Middle frontal gyrus (tissue), 1 donor: Measurements from ENCODE around the gene EXOSC2.
A peak's percentile ranks its signal among the peaks of the same experiment; 100 is the strongest.

Experiments used
- DNase-seq: peaks from one replicate; pipeline ENCODE4 v3.0.0-alpha.2; 2015; ENCODE audit warnings: low spot score; ENCODE audit errors: extremely low spot score

The EXOSC2 gene, protein sequence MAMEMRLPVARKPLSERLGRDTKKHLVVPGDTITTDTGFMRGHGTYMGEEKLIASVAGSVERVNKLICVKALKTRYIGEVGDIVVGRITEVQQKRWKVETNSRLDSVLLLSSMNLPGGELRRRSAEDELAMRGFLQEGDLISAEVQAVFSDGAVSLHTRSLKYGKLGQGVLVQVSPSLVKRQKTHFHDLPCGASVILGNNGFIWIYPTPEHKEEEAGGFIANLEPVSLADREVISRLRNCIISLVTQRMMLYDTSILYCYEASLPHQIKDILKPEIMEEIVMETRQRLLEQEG

GRCh38 chr9:130693426-130694191 is at the start of gene EXOSC2:
Gene EXOSC2, plus strand, starts transcription at chr9:130693780. Its CDS starts 12 bp downstream, at chr9:130693792.
- peak; percentile 97 for DNase-seq

DNA sequence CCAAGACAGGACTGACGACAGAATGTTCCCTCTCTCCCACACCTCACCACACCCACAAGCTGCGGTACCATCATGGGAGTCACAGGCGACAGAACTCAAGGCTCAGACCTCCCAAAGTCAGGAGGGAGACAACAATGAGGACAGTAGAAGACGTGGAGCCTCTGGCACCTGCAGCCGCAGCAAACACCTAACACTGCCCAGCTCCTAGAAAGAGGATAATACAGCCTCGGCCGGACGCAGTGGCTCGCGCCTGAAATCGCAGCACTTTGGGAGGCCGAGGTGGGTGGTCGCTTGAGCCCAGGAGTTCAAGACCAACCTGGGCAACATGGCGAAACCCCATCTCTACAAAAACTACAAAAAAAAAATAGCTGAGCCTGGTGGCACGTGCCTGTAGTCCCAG is 42.4 kb upstream of the EXOSC2 start:
- DNase-seq = no peak

DNA sequence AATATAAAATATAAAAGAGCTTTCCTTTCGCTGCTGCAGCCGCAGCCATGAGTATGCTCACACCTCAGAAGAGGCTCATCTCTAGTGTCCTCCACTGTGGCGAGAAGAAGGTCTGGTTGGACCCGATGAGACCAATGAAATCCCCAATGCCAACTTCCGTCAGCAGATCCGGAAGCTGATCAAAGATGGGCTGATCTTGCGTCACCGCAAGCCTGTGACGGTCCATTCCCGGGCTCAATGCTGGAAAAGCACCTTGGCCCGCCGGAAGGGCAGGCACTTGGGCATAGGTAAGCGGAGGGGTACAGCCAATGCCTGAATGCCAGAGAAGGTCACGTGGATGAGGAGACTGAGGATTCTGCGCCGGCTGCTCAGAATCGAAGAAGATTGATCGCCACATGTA is 41.8 kb upstream of the EXOSC2 start:
- DNase-seq = no peak

DNA sequence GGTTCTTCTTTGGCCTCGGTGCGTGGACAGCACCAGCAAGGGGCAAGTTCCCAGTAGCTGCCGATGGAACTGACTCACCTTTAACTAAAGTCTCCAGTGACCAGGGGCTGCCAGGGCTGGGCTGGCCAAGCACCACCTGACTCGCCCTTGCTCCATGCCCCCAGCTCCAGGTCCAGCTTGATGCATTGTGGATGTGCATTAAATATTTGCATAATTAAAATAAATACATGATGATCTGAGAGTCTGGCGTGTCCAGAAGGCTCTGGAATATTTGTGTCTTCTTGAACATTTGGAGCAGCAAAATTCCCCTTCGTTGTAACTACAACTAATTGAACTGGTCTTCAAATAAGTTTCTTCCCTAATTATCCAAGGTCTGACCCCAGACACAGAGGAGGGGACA is 38.7 kb upstream of the EXOSC2 start:
- no peak for DNase-seq

DNA sequence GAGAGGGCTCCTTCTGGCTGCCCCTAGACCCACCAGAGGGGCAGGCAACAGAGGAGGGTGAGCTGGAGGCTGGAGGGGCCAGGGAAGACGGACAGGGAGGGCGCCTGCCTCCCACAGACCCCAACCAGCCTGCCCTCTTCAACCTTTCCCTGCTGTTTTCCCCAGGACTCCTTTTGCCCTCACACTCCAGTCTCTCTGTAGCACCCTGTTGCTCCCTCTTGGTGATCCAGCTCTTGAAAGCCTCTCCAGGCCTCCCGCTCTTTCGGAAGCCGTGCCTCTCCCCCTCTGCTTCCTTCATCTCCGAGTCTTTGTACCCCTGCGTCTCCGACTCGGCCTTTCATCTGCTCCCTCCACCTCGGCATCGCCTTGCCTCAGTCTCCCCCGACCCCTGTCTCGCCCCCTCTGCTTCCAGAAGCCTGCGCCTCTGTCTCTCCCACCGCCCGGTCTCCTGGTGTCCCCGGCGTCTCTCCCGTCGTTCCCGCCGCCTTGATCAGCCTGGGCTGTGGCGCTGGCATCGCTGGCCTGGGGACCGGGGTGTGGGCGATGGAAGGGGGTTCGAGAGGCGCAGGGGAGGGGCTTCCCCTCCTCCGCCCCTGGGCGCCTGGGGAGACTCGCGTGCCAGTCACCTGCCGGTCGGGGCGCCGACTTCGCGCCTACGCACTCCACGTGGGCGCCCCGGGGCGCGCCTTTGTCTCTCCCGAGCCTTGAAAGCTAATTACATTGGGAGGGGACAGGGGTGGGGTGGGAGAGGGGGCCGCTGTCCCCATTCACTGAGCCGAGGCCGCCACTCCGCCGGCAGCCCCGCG is 34.5 kb upstream of the EXOSC2 start:
- DNase-seq = no peak

DNA sequence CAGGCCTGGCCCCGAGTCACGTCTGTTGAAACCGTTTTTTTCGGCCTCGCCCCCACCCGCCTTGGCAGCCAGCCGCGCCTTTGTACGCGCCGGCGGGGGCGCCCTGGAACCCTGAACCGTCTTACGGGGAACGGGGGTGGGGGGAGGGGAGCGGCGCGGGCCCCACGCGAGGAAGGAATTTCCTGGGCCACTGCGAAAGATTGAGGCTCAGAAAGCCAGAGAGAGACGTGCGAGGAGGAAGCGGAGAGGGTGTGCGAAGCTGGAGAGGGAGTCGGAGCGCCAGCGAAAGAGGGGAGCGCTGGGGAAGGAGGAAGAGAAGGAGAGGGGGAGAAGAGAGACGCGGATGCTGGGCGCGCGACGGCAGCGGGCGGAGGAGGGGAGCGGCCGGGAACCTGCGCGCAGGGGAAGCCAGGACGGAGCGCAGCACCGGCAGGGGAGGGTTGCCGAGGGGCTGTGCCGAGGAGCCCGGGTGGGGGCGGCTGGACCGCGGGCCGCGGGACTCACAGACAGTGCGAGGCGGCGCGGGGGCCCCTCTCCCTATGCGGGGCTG is 33.8 kb upstream of the EXOSC2 start:
- no peak for DNase-seq

DNA sequence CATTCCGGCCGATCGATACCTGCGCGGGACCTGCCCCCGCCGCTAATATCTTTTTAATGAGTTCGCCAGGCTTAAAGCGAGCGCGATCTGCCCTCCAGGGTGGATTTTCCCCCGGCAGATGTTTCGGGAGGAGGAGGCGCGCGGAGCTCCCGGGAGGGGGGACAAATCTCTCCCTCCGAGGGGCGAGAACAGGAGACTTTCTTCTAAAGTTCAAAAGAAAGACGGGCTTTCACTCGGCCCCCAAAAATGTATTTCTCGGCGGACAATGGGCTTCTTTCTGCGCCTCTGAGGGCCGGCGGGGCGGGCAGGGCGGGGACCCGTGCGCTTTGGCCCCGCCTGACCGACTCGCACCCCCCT is 33.3 kb upstream of the EXOSC2 start:
- no peak for DNase-seq

DNA sequence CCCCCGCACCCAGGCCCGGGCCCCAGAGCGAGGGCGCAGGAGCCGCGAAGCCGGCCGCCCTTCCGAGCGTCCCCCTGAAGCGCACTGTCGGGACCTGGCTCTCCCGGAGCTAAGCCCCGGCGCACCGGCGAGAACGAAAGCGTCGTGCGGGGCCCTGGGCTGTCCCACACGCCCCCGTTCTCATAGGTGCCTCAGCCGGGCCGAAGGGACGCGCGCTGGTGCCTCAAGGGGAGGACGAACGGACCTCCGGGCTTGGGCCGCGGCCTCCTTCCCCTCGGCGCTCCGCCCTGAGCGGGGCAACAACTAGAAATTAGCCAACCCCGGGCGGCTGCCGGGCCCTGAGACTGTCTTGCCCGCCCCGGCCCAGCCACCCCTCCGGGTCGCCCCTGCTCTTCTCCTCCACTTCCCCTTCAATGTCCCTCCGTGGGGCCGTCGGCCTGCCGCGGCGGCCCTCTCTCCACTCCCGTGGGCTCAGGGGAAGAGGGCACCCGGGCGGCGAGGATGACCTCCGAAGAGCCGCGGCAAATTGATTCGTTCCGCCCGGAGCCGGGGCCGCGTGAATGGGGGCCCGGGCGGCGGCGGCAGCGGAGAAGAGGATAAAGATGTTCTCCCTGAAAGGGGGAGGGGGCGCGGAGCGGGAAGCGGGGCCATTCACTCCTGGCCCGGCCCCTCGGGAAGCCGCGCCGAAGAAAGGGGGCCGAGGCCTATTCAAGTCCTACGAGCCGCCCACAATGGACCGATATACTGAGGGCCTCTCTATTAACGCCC is 32.7 kb upstream of the EXOSC2 start:
- no peak for DNase-seq

DNA sequence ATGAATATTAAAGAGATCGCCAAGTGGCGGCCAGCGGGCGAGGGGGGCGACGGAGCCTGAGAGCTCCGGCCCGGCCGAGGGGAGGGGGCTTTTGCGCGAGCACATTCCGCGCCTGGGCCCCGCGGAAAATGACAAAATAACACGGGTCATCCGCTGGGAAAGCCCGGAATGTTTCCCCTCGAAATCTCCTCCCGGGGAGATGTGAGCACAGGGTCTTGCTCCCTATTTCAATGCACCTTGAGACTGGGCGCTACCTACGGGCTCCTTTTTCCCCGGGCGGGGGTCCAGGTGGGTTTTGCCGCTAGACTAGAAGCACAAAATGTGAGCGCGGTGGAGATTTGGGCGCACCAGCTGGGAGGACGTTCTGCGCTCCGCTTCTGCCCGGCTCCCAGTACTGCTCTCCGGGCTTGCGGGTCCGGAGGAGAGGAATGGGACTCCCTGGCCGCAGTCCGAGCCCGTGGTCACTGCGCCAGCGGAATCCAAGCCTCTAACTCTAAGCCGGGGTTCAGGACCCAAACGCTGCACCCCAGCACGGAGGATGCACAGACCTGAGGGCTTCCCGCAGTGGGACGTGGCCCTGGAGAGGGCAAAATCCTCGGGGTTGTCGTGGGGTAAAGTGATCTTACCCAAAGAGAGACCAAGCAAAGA is 32.0 kb upstream of the EXOSC2 start:
- DNase-seq = no peak

DNA sequence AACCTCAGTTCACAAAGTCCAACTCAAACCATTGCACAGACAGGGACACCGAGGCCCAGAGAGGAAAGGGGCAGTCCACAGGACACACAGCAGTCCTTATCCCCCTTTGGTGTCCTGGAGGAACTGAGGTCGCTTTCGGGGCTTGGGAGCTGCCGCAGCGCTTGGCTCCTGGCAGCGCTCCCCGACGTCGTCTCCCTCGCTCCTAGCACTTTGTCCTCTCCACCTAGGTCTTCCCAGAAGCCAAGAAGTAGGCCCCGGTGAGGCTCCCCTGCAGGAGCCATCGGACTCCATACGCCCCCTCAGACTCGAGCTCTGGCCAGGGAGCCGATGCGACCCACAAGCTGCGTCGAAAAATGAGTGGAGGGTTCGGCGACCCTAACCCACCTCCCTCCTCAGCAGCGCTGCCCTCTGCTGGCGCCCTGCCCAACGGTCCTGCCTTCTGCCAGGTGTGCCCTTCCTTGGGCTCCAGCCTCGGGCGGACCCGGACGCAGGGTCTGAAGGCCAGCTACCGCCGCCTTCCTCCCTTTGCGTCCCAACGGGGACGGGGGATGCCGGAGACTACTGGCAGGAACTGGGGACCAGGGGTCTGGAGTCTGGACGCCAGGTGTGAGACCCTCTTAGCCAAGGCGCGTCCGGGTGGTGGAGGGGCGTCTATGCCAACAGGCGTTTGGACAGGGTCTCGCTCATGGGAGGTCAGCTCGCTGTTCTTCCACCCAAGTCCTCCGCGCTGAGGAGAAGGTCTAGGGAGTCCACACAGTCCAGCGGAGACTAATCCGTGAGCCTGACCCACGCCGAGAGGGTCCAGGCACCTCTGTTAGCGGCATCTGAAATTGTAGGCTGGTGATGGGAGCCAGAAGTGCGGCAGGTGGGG is 31.2 kb upstream of the EXOSC2 start:
- no peak for DNase-seq

GRCh38 chr9:130662970-130663257 is 30.7 kb upstream of the EXOSC2 start:
- no peak for DNase-seq

DNA sequence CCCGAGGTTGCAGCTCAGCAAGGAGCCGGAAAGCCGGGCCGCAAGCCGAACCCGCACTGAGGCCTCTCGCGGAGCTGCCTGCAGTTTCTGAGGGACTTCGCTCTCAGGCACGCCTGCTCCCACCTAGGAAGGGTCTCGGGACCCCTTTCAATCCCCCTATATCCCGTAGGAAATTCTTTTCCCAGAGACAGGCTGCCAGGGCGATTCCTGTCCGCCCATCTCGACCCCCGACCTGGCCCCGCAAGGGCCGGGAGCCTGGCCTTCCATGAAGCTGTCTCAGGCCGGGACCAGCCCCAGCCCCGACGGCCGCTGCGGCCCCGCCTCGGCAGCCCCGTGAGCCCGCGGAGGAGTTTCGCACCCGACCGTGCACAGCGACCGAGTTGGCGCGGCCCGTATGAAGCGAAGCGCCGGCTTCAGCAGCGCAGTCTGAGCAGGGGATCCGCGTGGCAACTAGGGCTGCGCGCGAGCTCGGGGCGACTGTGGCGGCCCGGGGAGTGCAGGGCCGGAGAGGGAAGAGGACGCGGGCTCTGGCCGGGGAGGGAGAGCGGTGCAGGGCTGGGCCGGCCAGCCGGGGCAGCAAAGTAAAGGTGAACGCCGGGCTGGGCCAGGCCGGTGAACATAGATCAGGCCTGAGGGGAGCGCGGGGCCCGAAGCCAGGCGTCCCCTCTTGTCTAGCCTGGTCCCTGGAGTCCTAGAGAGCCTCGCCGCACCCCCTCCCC is 30.2 kb upstream of the EXOSC2 start:
- DNase-seq = no peak

GRCh38 chr9:130663977-130664250 is 29.7 kb upstream of the EXOSC2 start:
- no peak for DNase-seq

DNA sequence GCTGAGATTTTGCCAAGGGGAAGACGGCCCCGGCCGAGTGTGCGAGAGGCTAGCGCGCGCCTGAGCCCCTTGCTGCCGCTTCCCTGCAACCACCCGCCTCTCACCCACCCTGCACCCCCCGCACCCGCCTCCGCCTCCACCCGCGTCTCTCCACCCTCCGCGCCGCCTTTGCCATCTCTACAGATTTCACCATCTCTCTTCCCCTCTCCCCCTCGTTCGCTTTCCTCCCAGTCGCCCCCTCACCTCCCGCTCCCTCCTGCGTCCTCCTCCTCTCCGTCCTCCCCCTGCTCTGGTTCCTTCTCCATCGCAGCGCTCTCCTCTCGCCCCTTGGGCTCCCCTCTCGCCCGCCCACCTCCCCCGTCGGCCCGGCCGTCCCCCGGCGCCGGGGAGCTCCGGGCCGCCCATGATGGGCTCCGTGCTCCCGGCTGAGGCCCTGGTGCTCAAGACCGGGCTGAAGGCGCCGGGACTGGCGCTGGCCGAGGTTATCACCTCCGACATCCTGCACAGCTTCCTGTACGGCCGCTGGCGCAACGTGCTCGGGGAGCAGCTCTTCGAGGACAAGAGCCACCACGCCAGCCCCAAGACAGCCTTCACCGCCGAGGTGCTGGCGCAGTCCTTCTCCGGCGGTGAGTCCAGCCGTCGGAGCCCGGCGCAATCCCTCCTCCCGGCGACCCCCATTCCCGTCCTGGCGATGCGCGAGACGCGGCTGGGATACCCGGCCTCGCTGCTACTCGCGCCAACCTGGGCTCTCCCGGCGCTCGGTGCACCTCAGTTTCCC is 29.1 kb upstream of the EXOSC2 start, which contains the start of gene PRDM12:
Gene PRDM12, plus strand, starts transcription at position 344 of the 778 bp plus-strand sequence. Its CDS starts 60 bp downstream, at position 404.
- DNase-seq = no peak

- DNase-seq = no peak
Measured at GRCh38 chr9:130665029-130665430, 28.6 kb upstream of the EXOSC2 start.

GRCh38 chr9:130665431-130666392 is 27.9 kb upstream of the EXOSC2 start:
- no peak for DNase-seq

GRCh38 chr9:130666393-130667119 is 27.0 kb upstream of the EXOSC2 start:
- DNase-seq = no peak
